Measurements from ENCODE around the gene PPP1R13B.

GRCh38 chr14:103875010-103875409, 27.6 kb upstream of the PPP1R13B start:
- TF ChIP-seq CTCF (conservative IDR thresholded peaks at IDR 0.05) (no peak), EZH2 (IDR thresholded peaks at IDR 0.05; ENCODE audit: low read depth) (no peak)

Measured in PC-9 (cell line).